Immature natural killer cell (primary cell): Measurements from ENCODE around the gene ZDHHC7. TPM values are rescaled to one million over a fixed set of nuclear protein-coding genes. Genes with fewer than 3 reads are reported as not detected.

Experiments used
- DNase-seq, 3 donors: peaks; one replicate each; pipeline ENCODE4 v3.0.0; 2022; ENCODE audit warnings: mixed read lengths in 1 of 3
- H3K27ac Mint-ChIP-seq, 6 donors: one replicate each; pipeline ENCODE4 v1.8.0; 2020; ENCODE audit warnings: mixed read lengths in 6 of 6, mild to moderate bottlenecking in 5 of 6, inconsistent platforms in 4 of 6, moderate library complexity in 3 of 6
- H3K27me3 Mint-ChIP-seq, 3 donors: one replicate each; pipeline ENCODE4 v1.8.0; 2020 to 2021; ENCODE audit warnings: low read depth in 3 of 3, mild to moderate bottlenecking in 3 of 3, mixed read lengths in 3 of 3, moderate library complexity in 3 of 3, inconsistent platforms in 1 of 3
- H3K36me3 Mint-ChIP-seq, 3 donors: one replicate each; pipeline ENCODE4 v1.8.0; 2020; ENCODE audit warnings: mixed read lengths in 3 of 3, inconsistent platforms in 2 of 3, mild to moderate bottlenecking in 2 of 3
- H3K4me1 Mint-ChIP-seq, 2 donors: one replicate each; pipeline ENCODE4 v1.8.0; 2020; ENCODE audit warnings: inconsistent platforms in 2 of 2, mild to moderate bottlenecking in 2 of 2, mixed read lengths in 2 of 2, moderate library complexity in 1 of 2
- H3K4me3 Mint-ChIP-seq, 5 donors: one replicate each; pipeline ENCODE4 v1.8.0; 2020; ENCODE audit warnings: mild to moderate bottlenecking in 5 of 5, mixed read lengths in 5 of 5, inconsistent platforms in 3 of 5, moderate library complexity in 3 of 5
- H3K9me3 Mint-ChIP-seq, 6 donors: one replicate each; pipeline ENCODE4 v1.8.0; 2020; ENCODE audit warnings: mild to moderate bottlenecking in 6 of 6, mixed read lengths in 6 of 6, inconsistent platforms in 4 of 6, moderate library complexity in 3 of 6
- polyA plus RNA-seq, 3 donors: library from polyadenylated mRNA; unstranded; fragments of 300-500 nt; fragmentation: Illumina TruSeq; gene quantifications; one replicate each; pipeline ENCODE4 v1.2.3, GENCODE V29; 2021

Gene ZDHHC7
- polyA plus RNA-seq, 3 donors from 2014 or later = 28.2 to 46.6 (median 37.2) TPM

GRCh38 chr16:84990782-84991181, 20.6 kb downstream of the ZDHHC7 start:
- no peak overlapping the region for H3K4me3 Mint-ChIP-seq
- H3K27ac Mint-ChIP-seq = peak overlapping the region in 1 of 6 donors; percentile 62
- no peaks in the 10 kb centered on the region for H3K9me3 Mint-ChIP-seq
- DNase-seq = no peak
- H3K36me3 Mint-ChIP-seq = peaks cover 16 to 50% (median 21%) of the 10 kb centered on the region in 3 donors
- H3K4me1 Mint-ChIP-seq = peaks cover 11 to 40% of the 10 kb centered on the region in 2 donors
- H3K27me3 Mint-ChIP-seq = peaks cover 0 to 3% (median 0%) of the 10 kb centered on the region in 3 donors

DNA sequence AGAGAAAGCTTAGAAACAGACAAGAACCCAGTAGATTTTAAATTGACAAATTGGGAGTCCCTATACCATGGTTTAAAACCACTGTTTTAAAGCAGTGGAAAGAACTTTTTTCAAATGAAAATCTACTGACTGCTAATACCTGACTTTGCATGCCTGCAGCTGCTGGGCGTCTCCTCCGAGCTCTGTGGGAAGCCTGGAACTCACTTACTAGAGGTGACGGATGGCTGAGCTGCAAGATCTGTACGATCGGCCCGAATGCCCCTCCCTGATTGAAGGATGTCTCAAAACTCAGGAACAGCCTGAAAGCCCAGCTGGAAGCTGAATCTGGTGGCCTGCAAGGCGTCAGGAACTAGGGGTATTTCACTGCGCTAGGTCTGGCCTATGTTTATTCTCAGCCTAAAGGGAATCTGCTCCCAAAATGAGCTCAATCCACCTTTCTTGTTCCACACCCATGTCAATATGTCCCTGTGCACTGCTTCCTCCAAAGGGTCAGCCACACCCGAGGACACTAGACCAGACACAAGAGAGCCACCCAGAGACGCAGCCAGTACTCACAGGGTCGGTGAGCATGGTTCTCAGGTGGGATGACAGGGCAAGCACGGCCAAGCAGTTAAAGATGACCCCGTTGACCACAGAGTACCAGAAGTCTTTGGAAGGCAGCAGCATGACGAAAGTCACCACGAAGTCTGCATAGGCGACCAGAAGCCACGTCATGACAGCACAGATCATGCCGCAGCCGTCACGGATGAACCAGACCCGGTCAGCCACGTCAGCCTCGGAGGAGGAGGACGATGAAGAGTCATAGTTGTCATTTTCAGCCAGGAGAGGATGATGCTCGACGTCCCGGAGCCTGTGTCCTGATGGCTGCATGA, 21.4 kb downstream of the ZDHHC7 start:
- no peaks in the 10 kb centered on the region for H3K9me3 Mint-ChIP-seq
- DNase-seq = no peak
- no peak overlapping the region for H3K27ac Mint-ChIP-seq
- H3K4me1 Mint-ChIP-seq = peaks cover 8 to 33% of the 10 kb centered on the region in 2 donors
- peaks cover 0 to 3% (median 0%) of the 10 kb centered on the region in 3 donors for H3K27me3 Mint-ChIP-seq
- no peak overlapping the region for H3K4me3 Mint-ChIP-seq
- peaks cover 17 to 43% (median 18%) of the 10 kb centered on the region in 3 donors for H3K36me3 Mint-ChIP-seq

GRCh38 chr16:84988328-84989080, 22.8 kb downstream of the ZDHHC7 start:
- Mint-ChIP-seq H3K27me3 (peaks cover 0 to 6% (median 0%) of the 10 kb centered on the region in 3 donors), H3K27ac (no peak overlapping the region), H3K4me3 (no peak overlapping the region), H3K4me1 (peaks cover 6 to 19% of the 10 kb centered on the region in 2 donors), H3K9me3 (no peaks in the 10 kb centered on the region), H3K36me3 (peaks cover 15 to 37% (median 17%) of the 10 kb centered on the region in 3 donors)
- DNase-seq = no peak

DNA sequence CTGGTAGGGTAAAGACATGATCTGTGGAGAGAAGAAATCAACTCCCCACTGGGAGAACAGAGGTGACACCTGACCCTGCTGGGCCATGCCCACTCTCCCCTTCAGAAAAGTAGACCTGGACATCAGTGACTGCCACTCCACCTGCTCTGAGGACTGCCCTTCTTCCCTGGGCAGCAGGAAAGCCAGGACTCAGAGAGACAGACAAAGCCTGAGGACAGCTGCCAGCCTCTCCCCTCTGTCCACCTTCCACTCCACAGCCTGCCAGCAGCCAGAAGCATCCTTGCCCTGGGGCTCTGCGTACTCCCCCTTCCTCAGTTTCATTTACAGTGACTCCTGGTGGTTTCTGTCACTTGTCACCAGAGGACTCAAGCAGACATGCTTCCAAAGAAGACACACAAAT, 24.5 kb downstream of the ZDHHC7 start:
- Mint-ChIP-seq H3K4me1 (peaks cover 9 to 26% of the 10 kb centered on the region in 2 donors), H3K4me3 (no peak overlapping the region), H3K27me3 (peaks cover 0 to 6% (median under 1%) of the 10 kb centered on the region in 3 donors), H3K36me3 (peaks cover 15 to 41% (median 17%) of the 10 kb centered on the region in 3 donors), H3K9me3 (no peaks in the 10 kb centered on the region), H3K27ac (peak overlapping the region in 1 of 6 donors; percentile 51)
- no peak for DNase-seq

DNA sequence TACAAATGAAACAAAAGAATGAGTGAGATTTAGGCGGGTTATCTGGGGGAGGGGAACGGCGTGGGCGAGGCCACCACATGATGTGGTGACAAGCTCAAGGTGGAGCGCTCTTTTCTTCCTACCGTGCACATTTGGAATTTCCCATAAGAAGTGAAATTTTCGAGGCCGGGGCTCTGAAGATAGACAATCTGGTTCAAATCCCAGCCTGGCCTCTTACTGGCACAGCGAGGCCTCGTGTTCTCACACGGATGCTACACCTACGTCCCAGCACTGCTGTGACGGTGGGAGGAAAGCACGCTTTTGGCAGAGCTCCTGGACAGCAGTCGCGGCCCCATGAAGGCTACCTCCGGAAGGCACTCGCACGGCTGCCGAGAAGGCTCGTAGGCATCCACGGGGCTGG, 25.2 kb downstream of the ZDHHC7 start:
- Mint-ChIP-seq H3K4me1 (peaks cover 9 to 26% of the 10 kb centered on the region in 2 donors), H3K27ac (peak overlapping the region in 1 of 6 donors; percentile 35), H3K4me3 (no peak overlapping the region), H3K27me3 (peaks cover 0 to 6% (median 2%) of the 10 kb centered on the region in 3 donors), H3K9me3 (no peaks in the 10 kb centered on the region), H3K36me3 (peaks cover 15 to 44% (median 17%) of the 10 kb centered on the region in 3 donors)
- no peak for DNase-seq

- Mint-ChIP-seq H3K4me3 (no peak overlapping the region), H3K4me1 (peaks cover 9 to 25% of the 10 kb centered on the region in 2 donors), H3K36me3 (peaks cover 17 to 47% (median 20%) of the 10 kb centered on the region in 3 donors), H3K27ac (peak overlapping the region in 1 of 6 donors; percentile 35), H3K9me3 (no peaks in the 10 kb centered on the region), H3K27me3 (peaks cover 0 to 6% (median 2%) of the 10 kb centered on the region in 3 donors)
- no peak for DNase-seq
Observed at GRCh38 chr16:84985079-84986065, 26.0 kb downstream of the ZDHHC7 start.

DNA sequence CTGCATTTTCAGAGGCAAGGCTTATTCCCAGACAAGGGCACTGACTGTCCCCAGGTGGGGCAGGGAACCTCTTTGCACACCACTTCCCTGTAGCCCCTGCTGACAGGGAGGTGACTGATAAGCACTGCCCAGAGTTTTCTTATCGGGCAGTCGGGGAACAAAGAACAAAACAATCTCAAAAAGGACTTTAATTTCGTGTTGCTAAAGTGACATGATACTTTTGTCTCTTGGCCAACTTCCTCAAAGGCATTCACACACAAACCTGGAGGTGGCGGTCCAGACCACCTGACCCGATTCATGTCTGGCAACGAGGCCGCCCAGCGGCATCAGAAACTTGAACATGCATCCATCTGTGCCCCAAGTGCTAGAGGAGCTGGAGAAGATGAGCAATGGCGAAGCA, 28.9 kb downstream of the ZDHHC7 start:
- Mint-ChIP-seq H3K9me3 (no peaks in the 10 kb centered on the region), H3K4me3 (no peak overlapping the region), H3K27me3 (peaks cover 0 to 3% (median 2%) of the 10 kb centered on the region in 3 donors), H3K4me1 (peaks cover 7 to 23% of the 10 kb centered on the region in 2 donors), H3K27ac (peak overlapping the region in 3 of 6 donors; percentile 42 to 88 (median 73)), H3K36me3 (peaks cover 14 to 41% (median 14%) of the 10 kb centered on the region in 3 donors)
- peak in 2 of 3 donors; percentile 11 to 18 for DNase-seq

GRCh38 chr16:84979516-84979915, 31.8 kb downstream of the ZDHHC7 start:
- Mint-ChIP-seq H3K27ac (peak overlapping the region in 1 of 6 donors; percentile 10), H3K4me1 (peaks cover 3 to 13% of the 10 kb centered on the region in 2 donors), H3K9me3 (no peaks in the 10 kb centered on the region), H3K4me3 (no peak overlapping the region), H3K36me3 (peaks cover 15 to 48% (median 26%) of the 10 kb centered on the region in 3 donors), H3K27me3 (peaks cover 0 to 6% (median 3%) of the 10 kb centered on the region in 3 donors)
- no peak for DNase-seq

GRCh38 chr16:84976644-84977400, 34.5 kb downstream of the ZDHHC7 start:
- peaks cover 22 to 47% (median 29%) of the 10 kb centered on the region in 3 donors for H3K36me3 Mint-ChIP-seq
- H3K4me3 Mint-ChIP-seq = no peak overlapping the region
- H3K9me3 Mint-ChIP-seq = no peaks in the 10 kb centered on the region
- no peak for DNase-seq
- peaks cover 0 to 4% (median 3%) of the 10 kb centered on the region in 3 donors for H3K27me3 Mint-ChIP-seq
- H3K27ac Mint-ChIP-seq = no peak overlapping the region
- peaks cover 0 to 6% of the 10 kb centered on the region in 2 donors for H3K4me1 Mint-ChIP-seq

DNA sequence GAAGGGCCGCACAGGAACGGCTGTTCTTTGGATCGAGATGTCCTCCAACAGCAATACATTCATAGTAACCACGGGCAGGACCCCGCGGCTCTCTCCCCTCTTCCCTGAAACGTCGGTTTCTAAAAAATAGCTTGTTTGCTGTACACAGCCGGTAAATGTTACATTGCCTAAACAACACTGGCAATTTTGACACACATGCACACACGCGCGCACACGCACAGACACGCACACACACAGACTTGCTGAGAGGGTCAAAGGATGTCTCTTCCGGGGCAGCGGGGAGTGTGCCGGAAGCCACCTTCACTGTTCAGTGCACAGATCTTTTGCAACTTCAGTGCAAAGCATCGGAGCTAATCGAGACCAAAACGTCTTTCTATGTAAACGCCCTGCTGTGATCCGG, 35.8 kb downstream of the ZDHHC7 start:
- Mint-ChIP-seq H3K36me3 (peaks cover 22 to 38% (median 25%) of the 10 kb centered on the region in 3 donors), H3K27me3 (peaks cover 0 to 4% (median 3%) of the 10 kb centered on the region in 3 donors), H3K27ac (peak overlapping the region in 2 of 6 donors; percentile 3 to 20), H3K9me3 (no peaks in the 10 kb centered on the region), H3K4me3 (no peak overlapping the region), H3K4me1 (peaks cover 2 to 10% of the 10 kb centered on the region in 2 donors)
- no peak for DNase-seq

GRCh38 chr16:84975066-84975465, 36.3 kb downstream of the ZDHHC7 start:
- H3K27me3 Mint-ChIP-seq = peaks cover 0 to 4% (median 3%) of the 10 kb centered on the region in 3 donors
- no peak overlapping the region for H3K27ac Mint-ChIP-seq
- H3K36me3 Mint-ChIP-seq = peaks cover 22 to 37% (median 25%) of the 10 kb centered on the region in 3 donors
- H3K4me3 Mint-ChIP-seq = no peak overlapping the region
- DNase-seq = no peak
- H3K9me3 Mint-ChIP-seq = no peaks in the 10 kb centered on the region
- H3K4me1 Mint-ChIP-seq = peaks cover 3 to 13% of the 10 kb centered on the region in 2 donors
